ENCODE data around the gene IL34. TPM values are rescaled to one million over a fixed set of nuclear protein-coding genes. Genes with fewer than 3 reads are reported as not detected.

Gene IL34
- polyA plus RNA-seq, 1 donor (not counting 4 experiments of a cell fraction or from before 2014, with no cell fraction given): 0.08 TPM

GRCh38 chr16:70697594-70698170, 51.3 kb downstream of the IL34 start:
- no peak overlapping the region for H3K4me2 ChIP-seq (ENCODE audit: control insufficient read depth, extremely low read depth, insufficient read depth, low read depth, low read length)
- H3K4me1 ChIP-seq (ENCODE audit: control insufficient read depth, extremely low read depth, insufficient read depth, low read length): peaks cover 90% of the 10 kb centered on the region
- H3K27me3 ChIP-seq (ENCODE audit: control insufficient read depth, extremely low read depth, insufficient read depth, low read length): no peaks in the 10 kb centered on the region
- H3K79me2 ChIP-seq (ENCODE audit: control insufficient read depth, insufficient read depth, low read length): no peaks in the 10 kb centered on the region
- peak overlapping the region; percentile 22 for H3K9ac ChIP-seq (ENCODE audit: control insufficient read depth, extremely low read depth, insufficient read depth, low read length)
- no peak overlapping the region for H3K27ac ChIP-seq (ENCODE audit: control insufficient read depth, insufficient read depth, low read length)
- H3K9me1 ChIP-seq (ENCODE audit: control insufficient read depth, extremely low read depth, insufficient read depth, low read length): no peaks in the 10 kb centered on the region
- no peak for TF ChIP-seq EZH2 (IDR thresholded peaks at IDR 0.05; ENCODE audit: low read length)
- TF ChIP-seq, protein P1, sequence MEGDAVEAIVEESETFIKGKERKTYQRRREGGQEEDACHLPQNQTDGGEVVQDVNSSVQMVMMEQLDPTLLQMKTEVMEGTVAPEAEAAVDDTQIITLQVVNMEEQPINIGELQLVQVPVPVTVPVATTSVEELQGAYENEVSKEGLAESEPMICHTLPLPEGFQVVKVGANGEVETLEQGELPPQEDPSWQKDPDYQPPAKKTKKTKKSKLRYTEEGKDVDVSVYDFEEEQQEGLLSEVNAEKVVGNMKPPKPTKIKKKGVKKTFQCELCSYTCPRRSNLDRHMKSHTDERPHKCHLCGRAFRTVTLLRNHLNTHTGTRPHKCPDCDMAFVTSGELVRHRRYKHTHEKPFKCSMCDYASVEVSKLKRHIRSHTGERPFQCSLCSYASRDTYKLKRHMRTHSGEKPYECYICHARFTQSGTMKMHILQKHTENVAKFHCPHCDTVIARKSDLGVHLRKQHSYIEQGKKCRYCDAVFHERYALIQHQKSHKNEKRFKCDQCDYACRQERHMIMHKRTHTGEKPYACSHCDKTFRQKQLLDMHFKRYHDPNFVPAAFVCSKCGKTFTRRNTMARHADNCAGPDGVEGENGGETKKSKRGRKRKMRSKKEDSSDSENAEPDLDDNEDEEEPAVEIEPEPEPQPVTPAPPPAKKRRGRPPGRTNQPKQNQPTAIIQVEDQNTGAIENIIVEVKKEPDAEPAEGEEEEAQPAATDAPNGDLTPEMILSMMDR (optimal IDR thresholded peaks at IDR 0.05 in 1 of 3, IDR thresholded peaks at IDR 0.05 in 1 of 3, conservative IDR thresholded peaks at IDR 0.05 in 1 of 3; ENCODE audit: extremely low read depth in 1 of 3, insufficient read depth in 2 of 3, low read length in 3 of 3): no peak
- no peak overlapping the region for H2AFZ ChIP-seq (ENCODE audit: control insufficient read depth, low read length)
- no peak overlapping the region for H3K4me3 ChIP-seq (ENCODE audit: control insufficient read depth in 2 of 3, extremely low read depth in 1 of 3, insufficient read depth in 2 of 3, low read depth in 1 of 3, low read length in 3 of 3)
- FAIRE-seq (no peak), DNase-seq (ENCODE audit: low read depth, low spot score) (no peak)
- no peaks in the 10 kb centered on the region for H4K20me1 ChIP-seq (ENCODE audit: control insufficient read depth, extremely low read depth, insufficient read depth, low read length)
- peaks cover 1 to 4% of the 10 kb centered on the region in 2 experiments for H3K36me3 ChIP-seq (ENCODE audit: control insufficient read depth in 2 of 2, extremely low read depth in 1 of 2, insufficient read depth in 2 of 2, low read length in 2 of 2)
- dilution Hi-C loops (cut with MboI; ENCODE audit: extremely low pct_ligation_motif_present, low sequenced_read_pairs): no loop called here
- H3K9me3 ChIP-seq (ENCODE audit: control insufficient read depth, low read depth, low read length): no peaks in the 10 kb centered on the region

DNA sequence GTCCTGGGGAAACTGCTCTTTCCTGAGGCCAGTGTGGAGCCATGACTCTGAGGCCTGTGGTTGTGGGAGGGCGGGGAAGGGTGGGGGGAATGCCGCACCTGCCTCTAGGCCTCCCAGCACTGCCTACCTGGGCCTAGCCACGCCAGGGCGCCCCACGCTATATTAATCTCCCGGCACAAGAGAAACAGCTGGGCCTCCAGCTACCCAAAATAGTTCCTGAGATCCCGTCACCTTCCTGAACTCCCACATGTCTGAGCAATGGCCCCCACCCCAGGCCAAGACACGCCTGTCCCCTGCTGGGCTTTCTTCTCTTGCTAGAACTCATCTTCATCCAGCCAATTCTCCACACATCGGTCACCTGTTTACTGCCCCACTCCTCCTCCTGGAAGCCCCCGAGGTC, 52.5 kb downstream of the IL34 start:
- H3K9me3 ChIP-seq (ENCODE audit: control insufficient read depth, low read depth, low read length): no peaks in the 10 kb centered on the region
- peaks cover 1 to 4% of the 10 kb centered on the region in 2 experiments for H3K36me3 ChIP-seq (ENCODE audit: control insufficient read depth in 2 of 2, extremely low read depth in 1 of 2, insufficient read depth in 2 of 2, low read length in 2 of 2)
- H2AFZ ChIP-seq (ENCODE audit: control insufficient read depth, low read length): no peak overlapping the region
- no peaks in the 10 kb centered on the region for H3K9me1 ChIP-seq (ENCODE audit: control insufficient read depth, extremely low read depth, insufficient read depth, low read length)
- DNase-seq (ENCODE audit: low read depth, low spot score) (no peak), FAIRE-seq (peak; percentile 9)
- H3K27ac ChIP-seq (ENCODE audit: control insufficient read depth, insufficient read depth, low read length): peak overlapping the region; percentile 89
- dilution Hi-C loops (cut with MboI; ENCODE audit: extremely low pct_ligation_motif_present, low sequenced_read_pairs): no loop called here
- H4K20me1 ChIP-seq (ENCODE audit: control insufficient read depth, extremely low read depth, insufficient read depth, low read length): no peaks in the 10 kb centered on the region
- H3K79me2 ChIP-seq (ENCODE audit: control insufficient read depth, insufficient read depth, low read length): no peaks in the 10 kb centered on the region
- peak overlapping the region; percentile 73 for H3K9ac ChIP-seq (ENCODE audit: control insufficient read depth, extremely low read depth, insufficient read depth, low read length)
- no peak overlapping the region for H3K4me3 ChIP-seq (ENCODE audit: control insufficient read depth in 2 of 3, extremely low read depth in 1 of 3, insufficient read depth in 2 of 3, low read depth in 1 of 3, low read length in 3 of 3)
- no peak overlapping the region for H3K4me2 ChIP-seq (ENCODE audit: control insufficient read depth, extremely low read depth, insufficient read depth, low read depth, low read length)
- H3K4me1 ChIP-seq (ENCODE audit: control insufficient read depth, extremely low read depth, insufficient read depth, low read length): peaks cover 85% of the 10 kb centered on the region
- no peak for TF ChIP-seq EZH2 (IDR thresholded peaks at IDR 0.05; ENCODE audit: low read length)
- TF ChIP-seq, protein P1 (optimal IDR thresholded peaks at IDR 0.05 in 1 of 3, IDR thresholded peaks at IDR 0.05 in 1 of 3, conservative IDR thresholded peaks at IDR 0.05 in 1 of 3; ENCODE audit: extremely low read depth in 1 of 3, insufficient read depth in 2 of 3, low read length in 3 of 3): no peak
- H3K27me3 ChIP-seq (ENCODE audit: control insufficient read depth, extremely low read depth, insufficient read depth, low read length): no peaks in the 10 kb centered on the region
